GM19463 (cell line): ENCODE data around the gene ETV3L.

Experiments
- ATAC-seq: cut with Tn5 transposase; IDR thresholded peaks from one replicate; pipeline ENCODE4 v1.9.1; 2021; ENCODE audit warnings: mild to moderate bottlenecking, moderate library complexity; ENCODE audit not compliant: unreplicated experiment

Gene ETV3L

DNA sequence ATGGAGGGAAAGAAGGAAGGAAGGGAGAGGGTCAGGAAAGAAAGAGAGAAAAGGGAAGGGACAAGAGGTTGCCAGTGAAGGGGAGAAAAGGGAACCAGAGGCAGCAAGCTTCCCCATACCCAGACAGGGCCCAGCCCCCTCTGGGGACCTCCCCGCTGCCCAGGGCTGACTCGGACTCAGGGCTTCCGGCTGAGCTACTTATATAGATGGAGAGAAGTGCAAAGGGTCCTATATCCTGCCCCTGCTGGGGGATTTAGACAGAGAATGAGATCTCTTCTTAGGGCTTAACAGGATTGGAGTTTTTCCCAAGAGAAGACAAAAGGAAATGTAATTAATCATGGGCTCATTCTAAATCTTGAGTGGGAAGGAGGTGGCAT lies at the start of gene ETV3L:
TSS of gene ETV3L (minus strand) at position 176 of the 377 bp plus-strand sequence. CDS start 285 bp downstream, outside the sequence.
- no peak for ATAC-seq

DNA sequence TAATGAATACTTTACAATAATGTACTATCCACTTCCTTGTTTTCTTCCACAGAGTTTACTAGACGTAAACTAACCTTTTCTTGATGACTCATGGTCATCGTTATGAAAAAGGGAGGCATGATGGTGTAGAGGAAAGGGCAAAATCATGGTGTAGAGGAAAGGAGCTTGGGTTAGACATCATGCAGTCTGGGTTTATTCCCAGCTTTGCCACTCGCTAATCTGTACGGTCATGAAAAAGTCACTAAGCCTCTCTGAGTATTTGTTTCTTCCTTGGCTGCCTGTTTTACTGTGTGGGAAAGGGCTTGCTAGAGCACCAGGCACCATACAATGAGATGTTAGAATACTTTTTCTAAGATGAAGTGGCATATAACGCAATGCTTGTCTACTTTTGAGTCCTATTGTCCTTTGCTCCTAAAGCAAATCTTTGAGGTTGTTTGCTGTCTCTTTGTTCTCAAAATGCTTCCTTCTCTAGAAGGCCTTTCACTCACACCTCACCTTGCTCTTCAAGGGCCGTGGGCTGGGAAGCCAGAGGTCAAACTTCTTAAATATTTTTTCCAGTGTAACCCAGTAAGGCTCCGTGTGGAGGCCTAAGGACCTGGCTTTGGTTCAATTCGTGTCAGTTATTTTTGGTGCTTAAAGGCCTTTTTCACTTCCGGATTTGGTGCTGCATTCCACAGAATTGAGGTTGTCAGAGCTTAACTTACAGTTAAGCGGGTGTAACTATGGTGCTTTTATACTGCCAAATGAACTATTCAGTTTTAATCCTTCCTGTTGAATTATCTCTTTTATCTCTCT lies 48.5 kb upstream of the ETV3L start:
- no peak for ATAC-seq

GRCh38 chr1:157147037-157147436 lies 47.4 kb upstream of the ETV3L start:
- no peak for ATAC-seq

DNA sequence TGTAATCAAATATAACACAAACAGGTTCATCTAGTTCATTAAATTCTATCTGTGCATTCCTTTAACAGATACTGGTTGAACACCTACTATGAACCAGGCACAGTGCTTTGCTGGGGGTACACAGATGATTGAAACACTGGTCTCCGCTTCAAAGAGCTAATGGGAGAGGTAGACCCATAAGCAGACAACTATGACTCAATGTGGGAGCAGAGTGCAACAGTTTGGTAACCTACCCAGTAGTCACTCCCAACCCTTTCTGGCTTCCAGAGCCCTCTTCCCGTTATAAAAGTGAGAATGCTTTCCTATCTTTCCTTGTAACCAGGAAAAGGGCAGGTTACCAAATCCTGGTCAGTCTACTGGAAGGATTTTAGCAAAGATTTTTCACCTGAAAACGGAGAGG lies 46.6 kb upstream of the ETV3L start:
- no peak for ATAC-seq

DNA sequence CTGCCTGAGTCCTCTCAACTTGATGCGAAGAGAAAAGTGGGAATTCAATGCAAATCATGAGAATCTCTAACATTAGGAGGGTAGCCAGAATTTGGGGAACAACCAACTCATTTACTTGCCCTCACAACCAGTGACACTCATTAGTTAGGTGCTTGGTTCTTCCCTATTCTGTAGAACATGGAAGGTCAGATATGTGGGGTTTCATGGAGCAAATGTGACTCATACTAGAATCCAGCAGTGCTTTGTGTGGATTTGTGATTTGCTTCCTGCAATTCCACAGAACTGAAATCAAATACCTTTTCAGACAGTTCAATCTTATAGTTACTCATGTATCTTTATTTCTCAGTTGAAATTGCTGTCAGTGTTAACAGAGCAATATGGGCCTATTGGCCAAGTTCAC lies 45.5 kb upstream of the ETV3L start:
- ATAC-seq = no peak

DNA sequence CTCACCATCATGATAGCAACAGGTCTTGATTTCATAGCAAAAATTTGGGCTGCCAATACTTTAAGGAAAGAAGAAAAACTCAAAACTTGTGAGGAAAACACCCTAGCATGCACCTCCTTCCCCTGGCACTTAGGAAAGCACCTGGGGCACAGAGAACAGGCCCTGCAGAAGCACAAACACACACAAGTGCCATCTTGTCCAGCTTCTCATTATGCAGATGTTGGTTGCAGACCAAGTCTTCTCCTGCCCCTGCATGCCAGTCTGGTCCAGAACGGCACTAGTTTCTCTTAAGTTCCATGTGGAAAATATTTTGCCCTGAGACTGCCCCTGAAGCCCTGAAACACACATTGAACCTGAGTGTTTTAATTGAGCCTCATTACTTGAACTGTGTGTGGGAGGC lies 44.9 kb upstream of the ETV3L start:
- ATAC-seq = no peak

DNA sequence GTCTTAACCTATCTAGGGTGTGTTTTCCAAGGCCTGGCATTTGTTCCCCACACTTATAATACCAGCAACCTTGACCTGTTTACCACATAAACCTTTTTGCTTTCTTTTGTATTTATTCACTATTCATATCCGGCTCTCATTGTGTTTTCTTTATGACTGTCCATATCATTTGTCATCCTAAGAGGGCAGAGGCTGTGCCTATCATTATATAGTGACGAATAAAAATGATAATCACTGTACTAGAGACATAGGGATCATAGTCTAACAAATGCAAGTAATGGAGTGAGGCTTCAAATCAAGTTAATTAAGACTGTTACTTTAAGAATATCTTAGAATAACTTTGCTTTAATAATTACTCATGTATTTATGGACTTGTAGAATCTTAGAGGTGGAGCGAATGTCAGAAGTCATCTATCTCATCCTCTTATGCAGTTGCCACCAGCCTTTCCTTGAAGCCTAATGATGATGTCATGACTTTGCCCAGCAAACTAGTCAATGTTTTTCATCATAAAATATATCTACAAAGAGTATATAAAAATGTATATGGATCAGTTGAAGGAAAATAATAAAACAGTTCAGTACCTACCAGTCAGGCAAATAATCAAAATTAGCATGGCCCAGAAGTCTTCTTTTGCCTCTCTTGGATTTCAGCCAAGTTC lies 43.3 kb upstream of the ETV3L start:
- ATAC-seq = no peak

DNA sequence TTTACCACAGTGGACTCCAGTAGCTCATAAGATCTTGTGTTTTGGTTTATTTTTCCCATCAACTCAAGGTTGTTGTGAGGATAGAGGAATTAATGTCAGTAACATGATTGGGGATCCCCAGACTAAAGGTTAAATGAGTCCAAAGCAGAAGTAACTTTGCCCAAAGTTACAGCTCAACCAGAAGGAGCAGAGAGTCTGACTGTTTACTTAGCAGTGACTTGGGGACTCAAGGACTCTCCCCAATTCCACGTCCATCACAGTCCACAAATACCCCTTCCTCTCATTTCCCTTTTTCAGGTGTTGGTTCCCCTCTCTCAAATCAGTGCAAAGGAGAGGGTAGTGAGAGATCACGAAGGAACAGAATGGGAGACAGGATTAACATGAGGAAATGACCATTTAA lies 42.6 kb upstream of the ETV3L start:
- no peak for ATAC-seq

DNA sequence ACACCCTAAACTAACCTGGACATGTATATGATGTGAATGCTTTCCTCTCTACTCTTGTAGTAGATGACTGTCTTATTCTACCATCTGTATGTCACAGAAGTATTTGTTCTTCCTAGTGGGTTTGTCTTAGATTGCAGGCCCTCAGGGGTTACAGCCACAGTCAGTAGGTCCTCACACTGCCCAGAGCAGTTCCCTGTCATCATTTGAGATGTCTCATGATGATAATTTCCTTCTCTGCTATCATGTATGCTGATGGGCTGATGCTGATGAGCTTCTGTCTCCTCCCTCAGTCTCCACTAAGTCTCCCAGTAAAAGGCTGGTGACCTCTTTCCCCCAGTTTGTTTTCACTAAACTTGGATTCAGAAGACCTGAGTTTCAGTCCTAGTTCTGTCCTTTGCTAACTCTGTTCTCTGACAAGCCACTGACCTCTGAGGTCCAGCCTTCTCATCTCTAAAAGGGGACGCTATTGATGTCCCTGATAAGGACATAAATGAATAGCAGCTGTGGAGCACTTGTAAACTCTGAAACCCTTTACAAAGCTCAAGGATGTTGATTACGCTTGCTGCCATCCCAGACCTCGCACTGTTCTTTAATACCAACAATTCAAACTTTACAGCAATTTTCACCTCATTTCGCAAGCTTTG lies 41.7 kb upstream of the ETV3L start:
- ATAC-seq = no peak

DNA sequence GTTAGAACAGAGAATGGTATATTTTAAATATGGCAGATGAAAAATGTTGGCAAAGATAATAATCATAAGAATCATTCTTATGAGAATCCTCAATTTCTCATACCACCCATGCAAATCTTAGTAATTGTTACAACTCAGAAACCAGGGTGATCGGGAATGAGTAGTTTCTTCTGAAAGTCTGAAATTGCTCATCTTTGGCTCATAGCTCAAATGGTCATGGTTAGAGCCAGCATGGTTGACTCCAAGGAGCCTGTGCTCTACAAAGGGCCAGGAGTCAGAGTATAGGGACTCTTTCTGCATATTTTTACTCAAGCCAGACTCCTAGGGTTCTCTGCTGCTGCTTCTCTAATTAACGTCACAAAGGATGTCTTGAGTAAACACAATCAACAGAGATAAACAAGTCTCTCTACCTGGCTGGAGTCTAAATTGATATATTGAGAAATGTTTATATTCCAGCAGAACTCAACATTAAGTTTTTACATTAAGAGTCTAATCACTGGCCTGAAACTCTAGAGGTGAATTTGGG lies 40.5 kb upstream of the ETV3L start:
- no peak for ATAC-seq

DNA sequence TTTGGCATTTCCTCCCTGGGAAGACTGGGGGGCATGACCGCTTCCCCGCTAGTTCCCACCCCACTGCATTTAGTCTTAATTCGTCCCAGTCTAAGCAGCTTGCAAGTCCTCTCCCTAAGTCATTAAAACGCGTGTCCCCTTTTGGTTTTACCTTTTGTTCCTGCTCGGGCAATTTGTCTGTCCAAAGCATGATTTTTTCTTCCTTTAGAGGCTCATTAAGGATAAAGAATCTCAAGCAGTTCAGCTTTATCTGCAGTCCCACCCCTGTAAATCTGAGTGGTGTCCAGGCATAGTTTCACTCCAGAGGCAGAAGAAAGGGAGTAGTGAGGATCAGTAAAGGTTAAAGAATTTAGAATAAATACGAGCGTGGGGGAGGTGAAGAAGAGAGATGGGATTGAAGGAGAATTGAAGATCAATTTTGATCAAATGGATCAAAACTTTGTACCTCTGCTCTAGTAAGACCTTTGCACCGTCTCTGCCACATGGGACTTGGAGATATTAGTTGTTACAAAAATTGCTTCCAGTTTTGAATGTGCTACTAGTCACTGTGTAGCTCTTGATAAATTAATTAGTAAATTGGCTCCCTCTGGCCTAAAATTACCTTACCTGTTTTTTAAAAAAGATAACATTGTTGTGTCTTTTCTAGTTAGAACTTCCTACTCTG lies 39.6 kb upstream of the ETV3L start:
- no peak for ATAC-seq

GRCh38 chr1:157138220-157139051 lies 38.8 kb upstream of the ETV3L start, which contains the start of gene ETV3:
Gene ETV3 (minus strand): TSS chr1:157138395. CDS start chr1:157136352, 2,043 bp downstream.
- ATAC-seq = peak; percentile 86

GRCh38 chr1:157137408-157138219 lies 38.0 kb upstream of the ETV3L start:
- no peak for ATAC-seq

DNA sequence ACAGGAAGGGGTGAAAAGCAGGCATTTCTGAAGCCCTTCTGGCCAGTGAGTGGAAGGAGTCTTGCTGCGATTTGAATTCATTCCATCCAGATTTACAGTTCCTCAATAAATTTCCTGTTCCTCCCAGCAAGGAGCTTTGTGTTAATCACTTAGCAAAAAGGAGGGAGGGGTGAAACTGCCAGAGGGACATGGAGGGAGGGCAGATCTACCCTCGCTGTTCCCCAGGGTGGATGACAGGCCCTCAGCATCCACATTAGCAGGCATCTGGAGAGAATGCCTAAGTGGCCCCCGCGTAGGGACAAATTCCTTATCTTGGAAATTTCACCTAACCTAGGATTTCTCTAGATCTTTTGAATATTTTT lies 37.4 kb upstream of the ETV3L start:
- ATAC-seq = no peak

DNA sequence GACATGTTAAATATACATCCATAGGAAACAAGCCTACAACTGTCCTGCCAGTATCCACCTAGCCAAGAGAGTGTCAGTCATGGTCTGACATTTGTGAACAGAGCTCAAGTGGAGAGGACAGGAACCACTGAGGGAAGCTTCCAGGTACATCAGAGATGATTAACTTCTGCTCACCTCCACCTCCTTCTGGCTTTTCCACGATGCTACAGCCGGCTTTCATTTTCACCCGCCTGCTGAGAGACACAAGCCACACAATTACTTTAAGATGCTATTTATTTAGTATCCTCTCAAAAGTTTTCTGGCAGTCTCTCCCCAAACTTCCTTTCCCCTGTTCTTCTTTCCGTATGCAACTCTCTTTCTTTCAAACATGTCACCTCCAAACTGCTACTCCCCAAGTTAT lies 36.5 kb upstream of the ETV3L start:
- no peak for ATAC-seq

DNA sequence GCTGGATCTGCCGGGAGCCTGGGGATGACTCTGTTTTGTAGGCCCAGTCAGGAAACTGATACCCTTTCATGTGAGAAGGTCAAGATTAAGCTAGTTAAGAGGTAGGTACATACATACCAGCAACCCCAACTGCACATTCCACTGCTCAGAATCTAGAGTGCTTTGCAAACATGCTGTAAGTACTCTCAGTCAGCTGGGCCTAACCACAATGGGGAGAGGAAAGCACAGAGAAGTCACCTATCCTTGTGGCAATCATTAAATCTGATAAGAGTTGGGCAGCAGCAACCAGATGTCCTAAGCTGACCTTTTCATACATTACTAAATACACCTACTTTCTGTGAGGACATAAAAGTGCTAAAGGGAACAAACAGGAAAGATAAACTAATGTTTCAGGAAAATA lies 36.0 kb upstream of the ETV3L start:
- ATAC-seq = no peak

- no peak for ATAC-seq
Measured at GRCh38 chr1:157135070-157135469, 35.5 kb upstream of the ETV3L start.

DNA sequence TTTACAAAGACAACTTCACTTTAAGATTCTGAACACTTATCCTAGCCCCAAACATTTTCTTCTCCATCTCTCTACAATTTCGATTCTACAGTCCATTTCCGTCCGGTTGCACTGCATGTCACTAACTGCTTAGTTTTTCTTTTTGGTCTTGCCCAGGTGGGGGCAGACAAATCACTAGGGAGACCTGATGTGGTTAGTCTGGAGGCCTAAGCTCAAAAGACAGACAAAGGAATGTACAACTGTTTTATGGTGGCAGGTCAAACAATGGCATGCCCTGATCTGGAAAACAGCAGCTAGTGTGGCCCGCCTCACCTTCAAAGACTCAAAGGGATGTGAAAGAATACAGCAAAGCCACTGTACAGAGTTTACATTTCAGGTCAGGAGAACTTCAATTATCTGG lies 34.8 kb upstream of the ETV3L start:
- no peak for ATAC-seq

- no peak for ATAC-seq
Measured at GRCh38 chr1:157133426-157133825, 33.8 kb upstream of the ETV3L start.
